Esophagus squamous epithelium (tissue), 5 donors: ENCODE data around the gene KCNA10. TPM values are rescaled to one million over a fixed set of nuclear protein-coding genes. Genes with fewer than 3 reads are reported as not detected.

Source experiments
- DNase-seq: peaks from one replicate; lab custom pipeline; 2025; lab: John Stamatoyannopoulos, UW
- H3K27ac ChIP-seq, 4 donors: fragments of 200-600 bp; sonication (generic); one replicate each; pipeline ENCODE4 v1.5.1; 2016 to 2019; ENCODE audit warnings: mild to moderate bottlenecking in 1 of 4
- H3K27me3 ChIP-seq, 4 donors: fragments of 200-600 bp; sonication (generic); 1 replicate in 3 of 4; 2 replicates in 1 of 4; pipeline versions ENCODE4 v1.5.1 to v1.6.0; 2017 to 2021; ENCODE audit warnings: antibody characterized with exemption in 1 of 4
- H3K36me3 ChIP-seq, 3 donors: fragments of 200-600 bp; sonication (generic); one replicate each; pipeline ENCODE4 v1.5.1; 2016 to 2019
- H3K4me1 ChIP-seq, 3 donors: fragments of 200-600 bp; sonication (generic); one replicate each; pipeline ENCODE4 v1.5.1; 2017 to 2019
- H3K4me3 ChIP-seq, 4 donors: fragments of 200-600 bp; sonication (generic); 1 replicate in 3 of 4; 2 replicates in 1 of 4; pipeline ENCODE4 v1.5.1; 2016 to 2019; ENCODE audit warnings: mild to moderate bottlenecking in 2 of 4, moderate library complexity in 1 of 4
- H3K9me3 ChIP-seq, 3 donors: fragments of 200-600 bp; sonication (generic); one replicate each; pipeline ENCODE4 v1.5.1; 2016 to 2019
- POLR2A ChIP-seq, 4 donors: fragments of 450-650 bp; IDR thresholded peaks; one replicate each; pipeline ENCODE4 v1.6.1; 2017; ENCODE audit warnings: antibody characterized with exemption in 4 of 4, mild to moderate bottlenecking in 4 of 4, moderate library complexity in 3 of 4
- WGBS, 2 donors: methylation state at CpG; one replicate each; pipeline ENCODE4 v1.1.5; 2018; 5-methylcytosine and 5-hydroxymethylcytosine counted together
- intact Hi-C: fragments of 100-400 bp; cut with DNase I; formaldehyde crosslinking; loops from one replicate; pipeline ENCODE4 v1.15.0; 2022
- total RNA-seq, 4 donors: library from RNA; depleted of rRNA; stranded (reverse); fragments of >200 nt; gene quantifications; one replicate each; pipeline ENCODE4 v1.1.0, GENCODE V29; 2016
- TF ChIP-seq, protein P1 (sequence below), 6 experiments: fragments of 450-650 bp in 4 of 6; fragments of 200-600 bp in 2 of 6; sonication (generic) in 2 of 6; IDR thresholded peaks; one replicate each; pipeline ENCODE4 v1.5.1; 2016 to 2019; ENCODE audit warnings: antibody characterized with exemption in 6 of 6, mild to moderate bottlenecking in 4 of 6, moderate library complexity in 4 of 6
- donor health status: DM: yes; HTN: yes; CAD: no.

KCNA10 gene
- total RNA-seq, 4 donors from 2014 or later = not detected

DNA sequence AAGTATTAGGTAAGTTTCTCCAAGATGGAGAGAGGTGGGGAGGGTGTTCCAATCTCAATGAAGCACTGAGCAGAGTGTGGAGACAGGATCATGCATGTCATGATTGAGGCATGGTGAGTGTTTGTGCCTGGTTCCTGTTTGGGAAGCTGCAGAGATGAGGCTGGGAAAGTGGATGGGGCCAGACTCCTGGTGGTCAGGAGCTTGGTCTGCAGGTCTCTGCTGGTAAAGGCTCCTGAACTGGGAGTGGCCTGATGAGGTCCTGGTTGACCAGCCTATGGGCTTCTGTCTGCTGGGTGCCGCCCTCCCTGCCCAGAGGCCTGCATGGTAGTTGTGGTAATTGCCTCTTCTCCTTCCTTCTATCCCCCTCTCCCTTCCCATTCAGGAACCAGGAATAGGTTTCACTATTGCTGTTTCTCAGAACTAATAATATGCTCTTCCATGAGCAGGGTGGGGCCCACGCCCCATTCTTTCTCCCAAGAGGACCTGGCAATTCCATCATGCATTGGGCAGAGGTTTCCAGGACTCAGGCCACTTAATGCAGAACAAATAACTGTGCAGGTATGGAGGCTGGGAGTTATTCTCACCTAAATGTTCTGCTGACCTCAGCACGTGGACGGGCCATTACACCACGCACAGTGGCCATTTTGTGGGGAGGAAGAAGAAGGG is 43.5 kb downstream of the KCNA10 start:
- no peaks in the 10 kb centered on the region for H3K27me3 ChIP-seq
- no peak overlapping the region for H3K4me3 ChIP-seq
- DNase-seq = no peak
- TF ChIP-seq, protein P1, sequence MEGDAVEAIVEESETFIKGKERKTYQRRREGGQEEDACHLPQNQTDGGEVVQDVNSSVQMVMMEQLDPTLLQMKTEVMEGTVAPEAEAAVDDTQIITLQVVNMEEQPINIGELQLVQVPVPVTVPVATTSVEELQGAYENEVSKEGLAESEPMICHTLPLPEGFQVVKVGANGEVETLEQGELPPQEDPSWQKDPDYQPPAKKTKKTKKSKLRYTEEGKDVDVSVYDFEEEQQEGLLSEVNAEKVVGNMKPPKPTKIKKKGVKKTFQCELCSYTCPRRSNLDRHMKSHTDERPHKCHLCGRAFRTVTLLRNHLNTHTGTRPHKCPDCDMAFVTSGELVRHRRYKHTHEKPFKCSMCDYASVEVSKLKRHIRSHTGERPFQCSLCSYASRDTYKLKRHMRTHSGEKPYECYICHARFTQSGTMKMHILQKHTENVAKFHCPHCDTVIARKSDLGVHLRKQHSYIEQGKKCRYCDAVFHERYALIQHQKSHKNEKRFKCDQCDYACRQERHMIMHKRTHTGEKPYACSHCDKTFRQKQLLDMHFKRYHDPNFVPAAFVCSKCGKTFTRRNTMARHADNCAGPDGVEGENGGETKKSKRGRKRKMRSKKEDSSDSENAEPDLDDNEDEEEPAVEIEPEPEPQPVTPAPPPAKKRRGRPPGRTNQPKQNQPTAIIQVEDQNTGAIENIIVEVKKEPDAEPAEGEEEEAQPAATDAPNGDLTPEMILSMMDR (IDR thresholded peaks at IDR 0.05) = no peak
- no peak for TF ChIP-seq POLR2A (IDR thresholded peaks at IDR 0.05)
- H3K27ac ChIP-seq = peak overlapping the region in 1 of 4 donors; percentile 29
- H3K9me3 ChIP-seq = no peaks in the 10 kb centered on the region
- intact Hi-C loops = no loop called here
- peaks cover 14 to 48% (median 36%) of the 10 kb centered on the region in 3 donors for H3K4me1 ChIP-seq
- WGBS, 2 donors = 97 to 98% methylated on average over 4 to 5 of the region's 5 CpGs
- no peaks in the 10 kb centered on the region for H3K36me3 ChIP-seq

DNA sequence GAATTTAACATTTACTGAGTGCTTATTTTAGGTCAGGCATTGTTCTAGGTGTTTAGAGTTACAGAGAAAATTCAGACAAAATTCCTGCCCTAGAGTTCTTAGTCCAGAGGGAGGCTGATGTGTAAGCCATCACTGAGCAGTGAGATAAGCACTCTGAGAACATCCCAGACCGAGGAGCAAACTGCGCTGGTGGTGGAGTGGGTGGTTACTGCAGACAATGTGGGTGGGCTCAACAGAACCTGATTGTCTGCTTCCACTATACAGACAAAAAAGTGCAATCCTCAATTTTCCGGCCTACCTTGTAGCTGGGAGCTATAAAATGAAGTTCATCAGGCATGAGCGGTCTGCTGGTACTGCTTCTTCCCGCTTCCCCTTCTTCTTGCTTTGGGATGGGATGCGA is 44.5 kb downstream of the KCNA10 start:
- DNase-seq = no peak
- TF ChIP-seq POLR2A (IDR thresholded peaks at IDR 0.05) = no peak
- TF ChIP-seq, protein P1 (IDR thresholded peaks at IDR 0.05) = no peak
- Histone ChIP-seq H3K27ac (no peak overlapping the region), H3K4me1 (peaks cover 14 to 44% (median 36%) of the 10 kb centered on the region in 3 donors), H3K4me3 (no peak overlapping the region), H3K27me3 (no peaks in the 10 kb centered on the region), H3K36me3 (no peaks in the 10 kb centered on the region), H3K9me3 (no peaks in the 10 kb centered on the region)
- 92 to 97% methylated on average over 6 of the region's 6 CpGs for WGBS, 2 donors
- intact Hi-C loops = no loop called here

DNA sequence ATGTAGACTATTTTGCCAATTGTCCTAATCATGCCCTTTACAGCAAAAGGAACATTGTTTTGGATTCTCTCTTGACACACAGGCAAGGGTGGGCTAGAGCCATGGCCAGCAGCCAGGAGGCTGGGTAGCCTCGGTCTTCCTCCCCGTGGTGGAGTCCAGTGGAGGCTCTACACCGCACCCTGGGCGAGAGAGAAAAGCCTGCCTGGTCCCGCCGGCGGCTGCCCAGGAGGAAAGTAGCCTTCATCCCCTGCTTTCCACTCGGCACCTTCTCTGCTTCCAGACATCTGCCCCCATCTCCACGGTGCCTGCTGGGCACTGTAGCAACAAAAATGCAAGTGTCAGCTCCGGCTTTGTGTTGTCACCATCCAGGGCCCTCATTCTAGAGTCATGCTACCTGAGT is 46.4 kb downstream of the KCNA10 start:
- WGBS, 2 donors = 77 to 83% methylated on average over 4 to 9 of the region's 10 CpGs
- no peaks in the 10 kb centered on the region for H3K9me3 ChIP-seq
- DNase-seq = no peak
- TF ChIP-seq, protein P1 (IDR thresholded peaks at IDR 0.05) = no peak
- no peak for TF ChIP-seq POLR2A (IDR thresholded peaks at IDR 0.05)
- intact Hi-C loops = no loop called here
- peaks cover 6 to 25% (median 20%) of the 10 kb centered on the region in 3 donors for H3K4me1 ChIP-seq
- H3K27ac ChIP-seq = no peak overlapping the region
- H3K36me3 ChIP-seq = no peaks in the 10 kb centered on the region
- H3K27me3 ChIP-seq = no peaks in the 10 kb centered on the region
- no peak overlapping the region for H3K4me3 ChIP-seq

DNA sequence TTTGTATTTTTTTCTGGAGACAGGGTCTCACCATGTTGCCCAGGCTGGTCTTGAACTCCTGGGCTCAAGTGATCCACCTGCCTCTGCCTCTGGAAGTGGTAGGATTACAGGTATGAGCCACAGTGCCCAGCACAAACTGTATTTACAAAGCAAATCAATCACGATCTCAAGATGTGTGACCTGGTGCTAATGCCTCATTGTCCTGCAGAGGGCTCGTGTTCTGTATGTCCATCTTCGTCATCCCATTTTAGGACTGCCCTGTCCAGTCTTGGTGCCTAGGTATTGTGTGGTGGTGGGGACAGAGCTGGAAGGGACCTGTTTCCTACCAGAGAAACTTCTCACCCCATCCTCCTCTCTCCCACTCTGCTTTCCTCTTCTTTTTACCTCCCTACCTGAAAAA is 47.8 kb downstream of the KCNA10 start:
- intact Hi-C loops = no loop called here
- Histone ChIP-seq H3K27ac (no peak overlapping the region), H3K4me1 (peaks cover 0 to 22% (median 16%) of the 10 kb centered on the region in 3 donors), H3K27me3 (no peaks in the 10 kb centered on the region), H3K36me3 (no peaks in the 10 kb centered on the region), H3K4me3 (no peak overlapping the region), H3K9me3 (no peaks in the 10 kb centered on the region)
- WGBS, 2 donors = 73 to 85% methylated on average over 3 of the region's 3 CpGs
- DNase-seq = no peak
- TF ChIP-seq, protein P1 (IDR thresholded peaks at IDR 0.05) = no peak
- TF ChIP-seq POLR2A (IDR thresholded peaks at IDR 0.05) = no peak

Other genes with a start within 250 kb of the KCNA10 start
- gene RBM15, start 179.8 kb downstream of the KCNA10 start, total RNA-seq = 10 to 100 TPM; 10.5 to 39.5 (median 23.0) TPM
- gene SLC16A4, start 128.1 kb downstream of the KCNA10 start, total RNA-seq = 1 to 10 TPM in 2 of 4 donors, under 1 TPM in 1, not detected in 1; 0.88 to 4.5 (median 4.2) TPM
- gene LAMTOR5, start 111.5 kb downstream of the KCNA10 start, total RNA-seq = 100 to 1,000 TPM in 2 of 4 donors, 10 to 100 TPM in 2; 31.6 to 113 (median 99.1) TPM
- 1 to 10 TPM in 1 of 4 donors, under 1 TPM in 1, not detected in 2; 0.35 to 2.3 TPM for gene PROK1, start 68.0 kb downstream of the KCNA10 start, total RNA-seq
- 1 to 10 TPM in 1 of 4 donors, under 1 TPM in 3; 0.04 to 2.0 (median 0.67) TPM for gene KCNA2, start 87.2 kb upstream of the KCNA10 start, total RNA-seq
- gene KCNA3, start 155.8 kb upstream of the KCNA10 start, total RNA-seq = 1 to 10 TPM in 3 of 4 donors, under 1 TPM in 1; 0.34 to 3.2 (median 1.2) TPM